ENCODE data around the gene HOXA11. TPM values are rescaled to one million over a fixed set of nuclear protein-coding genes. Genes with fewer than 3 reads are reported as not detected.

The HOXA11 gene
- total RNA-seq, 1 donor from 2014 or later, result 10.7 TPM

GRCh38 chr7:27170426-27171324 lies 14.4 kb downstream of the HOXA11 start:
- no peak for DNase-seq (ENCODE audit: low read depth)
- H3K4me3 ChIP-seq (ENCODE audit: low read depth, low read length), result peak overlapping the region; percentile 74
- TF ChIP-seq, protein P1, sequence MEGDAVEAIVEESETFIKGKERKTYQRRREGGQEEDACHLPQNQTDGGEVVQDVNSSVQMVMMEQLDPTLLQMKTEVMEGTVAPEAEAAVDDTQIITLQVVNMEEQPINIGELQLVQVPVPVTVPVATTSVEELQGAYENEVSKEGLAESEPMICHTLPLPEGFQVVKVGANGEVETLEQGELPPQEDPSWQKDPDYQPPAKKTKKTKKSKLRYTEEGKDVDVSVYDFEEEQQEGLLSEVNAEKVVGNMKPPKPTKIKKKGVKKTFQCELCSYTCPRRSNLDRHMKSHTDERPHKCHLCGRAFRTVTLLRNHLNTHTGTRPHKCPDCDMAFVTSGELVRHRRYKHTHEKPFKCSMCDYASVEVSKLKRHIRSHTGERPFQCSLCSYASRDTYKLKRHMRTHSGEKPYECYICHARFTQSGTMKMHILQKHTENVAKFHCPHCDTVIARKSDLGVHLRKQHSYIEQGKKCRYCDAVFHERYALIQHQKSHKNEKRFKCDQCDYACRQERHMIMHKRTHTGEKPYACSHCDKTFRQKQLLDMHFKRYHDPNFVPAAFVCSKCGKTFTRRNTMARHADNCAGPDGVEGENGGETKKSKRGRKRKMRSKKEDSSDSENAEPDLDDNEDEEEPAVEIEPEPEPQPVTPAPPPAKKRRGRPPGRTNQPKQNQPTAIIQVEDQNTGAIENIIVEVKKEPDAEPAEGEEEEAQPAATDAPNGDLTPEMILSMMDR (conservative IDR thresholded peaks at IDR 0.05; ENCODE audit: low read depth, low read length), result no peak

GRCh38 chr7:27169658-27170425 lies 15.2 kb downstream of the HOXA11 start:
- peak overlapping the region; percentile 74 for H3K4me3 ChIP-seq (ENCODE audit: low read depth, low read length)
- TF ChIP-seq, protein P1 (conservative IDR thresholded peaks at IDR 0.05; ENCODE audit: low read depth, low read length), result no peak
- DNase-seq (ENCODE audit: low read depth), result no peak

- H3K4me3 ChIP-seq (ENCODE audit: low read depth, low read length), result peak overlapping the region; percentile 74
- DNase-seq (ENCODE audit: low read depth), result no peak
- TF ChIP-seq, protein P1 (conservative IDR thresholded peaks at IDR 0.05; ENCODE audit: low read depth, low read length), result peak; percentile 37
Observed at GRCh38 chr7:27168265-27168947, 16.6 kb downstream of the HOXA11 start.

DNA sequence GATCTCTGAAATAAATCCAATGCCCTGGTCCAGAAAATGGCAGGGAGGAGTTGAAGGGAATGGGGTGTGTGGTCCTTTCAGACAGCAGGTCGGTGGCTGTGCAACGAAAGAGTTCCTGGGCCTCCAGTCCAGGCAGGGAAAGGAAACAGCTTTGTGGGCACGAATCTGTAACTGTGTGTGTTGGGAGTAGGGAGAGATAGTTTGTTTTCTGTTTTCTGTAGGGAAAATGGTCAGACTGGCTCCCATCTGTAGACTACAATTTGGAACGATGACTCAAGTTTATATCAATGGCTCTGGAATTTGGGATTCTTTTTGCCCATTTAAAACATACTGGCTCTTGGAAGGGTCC lies 17.1 kb downstream of the HOXA11 start:
- TF ChIP-seq, protein P1 (conservative IDR thresholded peaks at IDR 0.05; ENCODE audit: low read depth, low read length), result no peak
- peak overlapping the region; percentile 74 for H3K4me3 ChIP-seq (ENCODE audit: low read depth, low read length)
- no peak for DNase-seq (ENCODE audit: low read depth)

GRCh38 chr7:27166531-27167505 lies 18.2 kb downstream of the HOXA11 start:
- TF ChIP-seq, protein P1 (conservative IDR thresholded peaks at IDR 0.05; ENCODE audit: low read depth, low read length), result no peak
- no peak for DNase-seq (ENCODE audit: low read depth)
- H3K4me3 ChIP-seq (ENCODE audit: low read depth, low read length), result peak overlapping the region; percentile 74

DNA sequence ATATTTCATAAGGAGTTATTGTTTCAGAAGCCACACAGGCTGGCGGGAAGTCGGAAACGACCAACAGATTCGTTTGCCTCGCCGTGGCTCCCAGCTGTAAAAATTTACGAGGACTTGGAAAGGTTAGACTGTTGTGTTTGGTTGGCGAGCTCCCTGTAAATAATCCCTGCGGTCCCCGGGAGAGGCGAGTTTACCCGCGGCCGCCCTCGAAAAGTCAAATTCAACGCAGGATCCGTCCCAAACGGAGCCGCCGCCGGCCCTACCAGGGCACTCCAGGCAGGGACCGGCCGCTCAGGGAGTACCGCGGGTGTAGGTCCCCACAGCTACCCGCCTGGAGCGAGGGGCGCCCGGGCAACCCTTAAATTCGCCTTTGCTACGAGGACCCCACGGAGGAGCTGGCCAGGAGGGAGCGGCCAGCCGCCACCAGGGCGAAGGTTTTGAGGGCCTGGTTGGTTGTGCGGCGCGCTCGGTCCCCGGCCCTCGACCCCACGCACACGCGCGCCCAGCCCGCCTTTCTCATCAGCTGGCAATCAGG lies 19.0 kb downstream of the HOXA11 start:
- TF ChIP-seq, protein P1 (conservative IDR thresholded peaks at IDR 0.05; ENCODE audit: low read depth, low read length), result no peak
- H3K4me3 ChIP-seq (ENCODE audit: low read depth, low read length), result peak overlapping the region; percentile 74
- DNase-seq (ENCODE audit: low read depth), result no peak
